Measurements from ENCODE around the gene USP26.

DNA sequence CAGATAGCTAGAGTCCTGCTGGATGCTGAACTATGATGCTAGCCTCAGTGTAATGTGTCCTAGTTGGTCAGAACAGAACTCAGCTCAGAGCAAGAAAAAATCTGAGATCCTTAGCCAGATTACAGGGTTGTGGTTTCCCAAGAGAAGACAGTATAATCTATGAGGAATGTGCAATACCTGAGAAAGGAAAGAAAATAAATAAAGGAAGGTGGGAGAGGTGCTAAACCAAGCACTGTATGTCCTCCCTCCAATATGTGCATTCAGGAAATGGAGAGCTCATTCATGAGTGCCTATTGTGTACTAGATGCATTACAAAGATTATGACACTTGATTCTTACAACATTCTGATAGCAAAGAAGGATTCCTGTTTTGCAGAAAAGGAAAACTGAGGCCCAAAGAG is 7.5 kb downstream of the USP26 start:
- TF ChIP-seq REST (IDR thresholded peaks at IDR 0.05; ENCODE audit: unreplicated experiment) (no peak), EZH2 (IDR thresholded peaks at IDR 0.05; ENCODE audit: low read depth, unreplicated experiment) (no peak), POLR2AphosphoS5 (IDR thresholded peaks at IDR 0.05; ENCODE audit: low read depth) (no peak), JUNB (IDR thresholded peaks at IDR 0.05; ENCODE audit: unreplicated experiment) (no peak), ZNF331 (CRISPR knock-in tag; IDR thresholded peaks at IDR 0.05; ENCODE audit: low read depth) (no peak), EZH2phosphoT487 (IDR thresholded peaks at IDR 0.05; ENCODE audit: unreplicated experiment) (no peak), CREB1 (CRISPR knock-in tag; IDR thresholded peaks at IDR 0.05; ENCODE audit: low read depth) (no peak), NANOG (IDR thresholded peaks at IDR 0.05; ENCODE audit: borderline replicate concordance) (no peak), STAT1 (IDR thresholded peaks at IDR 0.05; ENCODE audit: unreplicated experiment) (no peak), ZNF114 (CRISPR knock-in tag; IDR thresholded peaks at IDR 0.05) (no peak), ZNF462 (CRISPR knock-in tag; IDR thresholded peaks at IDR 0.05) (no peak)
- TF ChIP-seq, protein P1, sequence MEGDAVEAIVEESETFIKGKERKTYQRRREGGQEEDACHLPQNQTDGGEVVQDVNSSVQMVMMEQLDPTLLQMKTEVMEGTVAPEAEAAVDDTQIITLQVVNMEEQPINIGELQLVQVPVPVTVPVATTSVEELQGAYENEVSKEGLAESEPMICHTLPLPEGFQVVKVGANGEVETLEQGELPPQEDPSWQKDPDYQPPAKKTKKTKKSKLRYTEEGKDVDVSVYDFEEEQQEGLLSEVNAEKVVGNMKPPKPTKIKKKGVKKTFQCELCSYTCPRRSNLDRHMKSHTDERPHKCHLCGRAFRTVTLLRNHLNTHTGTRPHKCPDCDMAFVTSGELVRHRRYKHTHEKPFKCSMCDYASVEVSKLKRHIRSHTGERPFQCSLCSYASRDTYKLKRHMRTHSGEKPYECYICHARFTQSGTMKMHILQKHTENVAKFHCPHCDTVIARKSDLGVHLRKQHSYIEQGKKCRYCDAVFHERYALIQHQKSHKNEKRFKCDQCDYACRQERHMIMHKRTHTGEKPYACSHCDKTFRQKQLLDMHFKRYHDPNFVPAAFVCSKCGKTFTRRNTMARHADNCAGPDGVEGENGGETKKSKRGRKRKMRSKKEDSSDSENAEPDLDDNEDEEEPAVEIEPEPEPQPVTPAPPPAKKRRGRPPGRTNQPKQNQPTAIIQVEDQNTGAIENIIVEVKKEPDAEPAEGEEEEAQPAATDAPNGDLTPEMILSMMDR (conservative IDR thresholded peaks at IDR 0.05; ENCODE audit: low read depth in 2 of 2): no peak
- TF ChIP-seq, protein P2, sequence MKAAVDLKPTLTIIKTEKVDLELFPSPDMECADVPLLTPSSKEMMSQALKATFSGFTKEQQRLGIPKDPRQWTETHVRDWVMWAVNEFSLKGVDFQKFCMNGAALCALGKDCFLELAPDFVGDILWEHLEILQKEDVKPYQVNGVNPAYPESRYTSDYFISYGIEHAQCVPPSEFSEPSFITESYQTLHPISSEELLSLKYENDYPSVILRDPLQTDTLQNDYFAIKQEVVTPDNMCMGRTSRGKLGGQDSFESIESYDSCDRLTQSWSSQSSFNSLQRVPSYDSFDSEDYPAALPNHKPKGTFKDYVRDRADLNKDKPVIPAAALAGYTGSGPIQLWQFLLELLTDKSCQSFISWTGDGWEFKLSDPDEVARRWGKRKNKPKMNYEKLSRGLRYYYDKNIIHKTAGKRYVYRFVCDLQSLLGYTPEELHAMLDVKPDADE (IDR thresholded peaks at IDR 0.05): no peak

Measured in GM23338 (cell line).